ENCODE data around the gene TERT.

Gene TERT

GRCh38 chr5:1241509-1242080, 53.3 kb downstream of the TERT start:
- H2AFZ ChIP-seq (ENCODE audit: insufficient read depth, low read length, poor library complexity) = no peak overlapping the region
- no peak overlapping the region for H3K18ac ChIP-seq (ENCODE audit: low read length)
- H3K23ac ChIP-seq (ENCODE audit: low read length) = no peak overlapping the region
- H3K27ac ChIP-seq (ENCODE audit: low read depth, low read length) = no peak overlapping the region
- no peak overlapping the region for H3K14ac ChIP-seq (ENCODE audit: low read length)
- no peak overlapping the region for H4K8ac ChIP-seq (ENCODE audit: low read depth, low read length)
- H3K4me3 ChIP-seq (ENCODE audit: low read depth, low read length) = no peak overlapping the region
- no peak for DNase-seq
- no peak overlapping the region for H2AK5ac ChIP-seq (ENCODE audit: low read length)
- H3K4me2 ChIP-seq (ENCODE audit: low read length) = no peak overlapping the region
- H3K79me2 ChIP-seq (ENCODE audit: control insufficient read depth, insufficient read depth, low read length, poor library complexity) = no peaks in the 10 kb centered on the region
- no peak overlapping the region for H2BK120ac ChIP-seq (ENCODE audit: insufficient read depth, low read length, poor library complexity)
- H2BK12ac ChIP-seq (ENCODE audit: low read length) = no peak overlapping the region
- H3K27me3 ChIP-seq (ENCODE audit: insufficient read depth, low read length) = no peaks in the 10 kb centered on the region
- peaks cover 6% of the 10 kb centered on the region for H3K9me3 ChIP-seq (ENCODE audit: insufficient read depth, low read depth, low read length)
- no peaks in the 10 kb centered on the region for H3K4me1 ChIP-seq (ENCODE audit: control insufficient read depth in 1 of 2, insufficient read depth in 2 of 2, low read length in 2 of 2)
- H4K12ac ChIP-seq (ENCODE audit: low read depth, low read length) = no peak overlapping the region
- H2BK5ac ChIP-seq (ENCODE audit: low read depth, low read length, poor library complexity) = no peak overlapping the region
- WGBS (ENCODE audit: extremely low coverage, insufficient coverage, insufficient read length) = no CpG with 5 or more reads among the region's 22 CpGs
- no peak overlapping the region for H4K91ac ChIP-seq (ENCODE audit: low read depth, low read length)
- H3K4ac ChIP-seq (ENCODE audit: low read depth, low read length) = no peak overlapping the region
- H3K79me1 ChIP-seq (ENCODE audit: low read length) = no peaks in the 10 kb centered on the region
- no peak overlapping the region for H3K9ac ChIP-seq (ENCODE audit: low read length)
- no peaks in the 10 kb centered on the region for H3K36me3 ChIP-seq (ENCODE audit: control insufficient read depth in 1 of 2, insufficient read depth in 2 of 2, low read length in 2 of 2)

GRCh38 chr5:1240496-1241260, 54.2 kb downstream of the TERT start:
- Histone ChIP-seq H3K27me3 (ENCODE audit: insufficient read depth, low read length) (no peaks in the 10 kb centered on the region), H2BK5ac (ENCODE audit: low read depth, low read length, poor library complexity) (no peak overlapping the region), H2BK12ac (ENCODE audit: low read length) (no peak overlapping the region), H3K23ac (ENCODE audit: low read length) (no peak overlapping the region), H3K79me1 (ENCODE audit: low read length) (no peaks in the 10 kb centered on the region), H3K18ac (ENCODE audit: low read length) (no peak overlapping the region), H3K9me3 (ENCODE audit: insufficient read depth, low read depth, low read length) (peaks cover 9% of the 10 kb centered on the region), H2AK5ac (ENCODE audit: low read length) (no peak overlapping the region), H3K14ac (ENCODE audit: low read length) (no peak overlapping the region), H3K79me2 (ENCODE audit: control insufficient read depth, insufficient read depth, low read length, poor library complexity) (no peaks in the 10 kb centered on the region), H4K8ac (ENCODE audit: low read depth, low read length) (no peak overlapping the region), H3K4me2 (ENCODE audit: low read length) (no peak overlapping the region), H4K12ac (ENCODE audit: low read depth, low read length) (no peak overlapping the region), H3K27ac (ENCODE audit: low read depth, low read length) (no peak overlapping the region), H4K91ac (ENCODE audit: low read depth, low read length) (no peak overlapping the region), H3K4ac (ENCODE audit: low read depth, low read length) (no peak overlapping the region), H3K9ac (ENCODE audit: low read length) (no peak overlapping the region), H3K4me1 (ENCODE audit: control insufficient read depth in 1 of 2, insufficient read depth in 2 of 2, low read length in 2 of 2) (no peaks in the 10 kb centered on the region), H3K36me3 (ENCODE audit: control insufficient read depth in 1 of 2, insufficient read depth in 2 of 2, low read length in 2 of 2) (no peaks in the 10 kb centered on the region), H2AFZ (ENCODE audit: insufficient read depth, low read length, poor library complexity) (no peak overlapping the region), H3K4me3 (ENCODE audit: low read depth, low read length) (no peak overlapping the region), H2BK120ac (ENCODE audit: insufficient read depth, low read length, poor library complexity) (no peak overlapping the region)
- WGBS (ENCODE audit: extremely low coverage, insufficient coverage, insufficient read length) = no CpG with 5 or more reads among the region's 29 CpGs
- DNase-seq = no peak

- DNase-seq = no peak
- Histone ChIP-seq H3K27me3 (ENCODE audit: insufficient read depth, low read length) (no peaks in the 10 kb centered on the region), H3K9me3 (ENCODE audit: insufficient read depth, low read depth, low read length) (peaks cover 16% of the 10 kb centered on the region), H3K4me2 (ENCODE audit: low read length) (no peak overlapping the region), H3K4ac (ENCODE audit: low read depth, low read length) (no peak overlapping the region), H4K12ac (ENCODE audit: low read depth, low read length) (no peak overlapping the region), H2AFZ (ENCODE audit: insufficient read depth, low read length, poor library complexity) (no peak overlapping the region), H3K9ac (ENCODE audit: low read length) (no peak overlapping the region), H4K91ac (ENCODE audit: low read depth, low read length) (no peak overlapping the region), H2AK5ac (ENCODE audit: low read length) (no peak overlapping the region), H3K14ac (ENCODE audit: low read length) (no peak overlapping the region), H3K23ac (ENCODE audit: low read length) (no peak overlapping the region), H2BK5ac (ENCODE audit: low read depth, low read length, poor library complexity) (no peak overlapping the region), H3K18ac (ENCODE audit: low read length) (no peak overlapping the region), H3K4me1 (ENCODE audit: control insufficient read depth in 1 of 2, insufficient read depth in 2 of 2, low read length in 2 of 2) (no peaks in the 10 kb centered on the region), H3K79me2 (ENCODE audit: control insufficient read depth, insufficient read depth, low read length, poor library complexity) (no peaks in the 10 kb centered on the region), H3K36me3 (ENCODE audit: control insufficient read depth in 1 of 2, insufficient read depth in 2 of 2, low read length in 2 of 2) (no peaks in the 10 kb centered on the region), H2BK12ac (ENCODE audit: low read length) (no peak overlapping the region), H2BK120ac (ENCODE audit: insufficient read depth, low read length, poor library complexity) (no peak overlapping the region), H3K4me3 (ENCODE audit: low read depth, low read length) (no peak overlapping the region), H3K27ac (ENCODE audit: low read depth, low read length) (no peak overlapping the region), H4K8ac (ENCODE audit: low read depth, low read length) (no peak overlapping the region), H3K79me1 (ENCODE audit: low read length) (no peaks in the 10 kb centered on the region)
- no CpG with 5 or more reads among the region's 22 CpGs for WGBS (ENCODE audit: extremely low coverage, insufficient coverage, insufficient read length)
Observed at GRCh38 chr5:1239505-1240251, 55.2 kb downstream of the TERT start.

- no peak overlapping the region for H3K9ac ChIP-seq (ENCODE audit: low read length)
- peaks cover 15% of the 10 kb centered on the region for H3K9me3 ChIP-seq (ENCODE audit: insufficient read depth, low read depth, low read length)
- no peaks in the 10 kb centered on the region for H3K4me1 ChIP-seq (ENCODE audit: control insufficient read depth in 1 of 2, insufficient read depth in 2 of 2, low read length in 2 of 2)
- H4K12ac ChIP-seq (ENCODE audit: low read depth, low read length) = no peak overlapping the region
- H3K79me1 ChIP-seq (ENCODE audit: low read length) = no peaks in the 10 kb centered on the region
- H3K4me2 ChIP-seq (ENCODE audit: low read length) = no peak overlapping the region
- no peak overlapping the region for H3K14ac ChIP-seq (ENCODE audit: low read length)
- H3K36me3 ChIP-seq (ENCODE audit: control insufficient read depth in 1 of 2, insufficient read depth in 2 of 2, low read length in 2 of 2) = no peaks in the 10 kb centered on the region
- no peak overlapping the region for H3K27ac ChIP-seq (ENCODE audit: low read depth, low read length)
- H2BK120ac ChIP-seq (ENCODE audit: insufficient read depth, low read length, poor library complexity) = no peak overlapping the region
- H3K18ac ChIP-seq (ENCODE audit: low read length) = no peak overlapping the region
- no peak overlapping the region for H3K4ac ChIP-seq (ENCODE audit: low read depth, low read length)
- H4K91ac ChIP-seq (ENCODE audit: low read depth, low read length) = no peak overlapping the region
- no peak overlapping the region for H2BK12ac ChIP-seq (ENCODE audit: low read length)
- H3K79me2 ChIP-seq (ENCODE audit: control insufficient read depth, insufficient read depth, low read length, poor library complexity) = no peaks in the 10 kb centered on the region
- no peak overlapping the region for H2BK5ac ChIP-seq (ENCODE audit: low read depth, low read length, poor library complexity)
- H2AFZ ChIP-seq (ENCODE audit: insufficient read depth, low read length, poor library complexity) = no peak overlapping the region
- H3K27me3 ChIP-seq (ENCODE audit: insufficient read depth, low read length) = no peaks in the 10 kb centered on the region
- no peak overlapping the region for H2AK5ac ChIP-seq (ENCODE audit: low read length)
- H3K4me3 ChIP-seq (ENCODE audit: low read depth, low read length) = no peak overlapping the region
- H4K8ac ChIP-seq (ENCODE audit: low read depth, low read length) = no peak overlapping the region
- DNase-seq = no peak
- WGBS (ENCODE audit: extremely low coverage, insufficient coverage, insufficient read length) = no CpG with 5 or more reads among the region's 1 CpG
- H3K23ac ChIP-seq (ENCODE audit: low read length) = no peak overlapping the region
Observed at GRCh38 chr5:1235838-1236237, 59.0 kb downstream of the TERT start.

All from trophoblast cell (in vitro differentiated cells and primary cell).